Mammary epithelial cell (primary cell): Measurements from ENCODE around the gene TNFRSF6B.

Source experiments
- CTCF ChIP-seq, 2 donors: IDR thresholded peaks in 1 of 2; conservative IDR thresholded peaks in 1 of 2; 2 replicates each; pipeline ENCODE4 v1.5.1; 2011 to 2012; ENCODE audit warnings: inconsistent platforms in 2 of 2, low read length in 2 of 2, mild to moderate bottlenecking in 2 of 2, control low read depth in 1 of 2, low read depth in 1 of 2; ENCODE audit not compliant: insufficient read depth in 1 of 2; ENCODE audit errors: extremely low read depth in 1 of 2
- EZH2 ChIP-seq: IDR thresholded peaks from 2 replicates; pipeline ENCODE4 v1.6.1; 2012; ENCODE audit warnings: low read length, inconsistent platforms, borderline replicate concordance

- no peak for TF ChIP-seq CTCF (conservative IDR thresholded peaks at IDR 0.05 in 1 of 2, IDR thresholded peaks at IDR 0.05 in 1 of 2; ENCODE audit: extremely low read depth in 1 of 2, insufficient read depth in 1 of 2, low read depth in 1 of 2, low read length in 2 of 2)
- TF ChIP-seq EZH2, result no peak
These were observed 8.0 kb upstream of the TNFRSF6B start for GRCh38 chr20:63688228-63689045.
